ENCODE results near the gene LRPPRC.

DNA sequence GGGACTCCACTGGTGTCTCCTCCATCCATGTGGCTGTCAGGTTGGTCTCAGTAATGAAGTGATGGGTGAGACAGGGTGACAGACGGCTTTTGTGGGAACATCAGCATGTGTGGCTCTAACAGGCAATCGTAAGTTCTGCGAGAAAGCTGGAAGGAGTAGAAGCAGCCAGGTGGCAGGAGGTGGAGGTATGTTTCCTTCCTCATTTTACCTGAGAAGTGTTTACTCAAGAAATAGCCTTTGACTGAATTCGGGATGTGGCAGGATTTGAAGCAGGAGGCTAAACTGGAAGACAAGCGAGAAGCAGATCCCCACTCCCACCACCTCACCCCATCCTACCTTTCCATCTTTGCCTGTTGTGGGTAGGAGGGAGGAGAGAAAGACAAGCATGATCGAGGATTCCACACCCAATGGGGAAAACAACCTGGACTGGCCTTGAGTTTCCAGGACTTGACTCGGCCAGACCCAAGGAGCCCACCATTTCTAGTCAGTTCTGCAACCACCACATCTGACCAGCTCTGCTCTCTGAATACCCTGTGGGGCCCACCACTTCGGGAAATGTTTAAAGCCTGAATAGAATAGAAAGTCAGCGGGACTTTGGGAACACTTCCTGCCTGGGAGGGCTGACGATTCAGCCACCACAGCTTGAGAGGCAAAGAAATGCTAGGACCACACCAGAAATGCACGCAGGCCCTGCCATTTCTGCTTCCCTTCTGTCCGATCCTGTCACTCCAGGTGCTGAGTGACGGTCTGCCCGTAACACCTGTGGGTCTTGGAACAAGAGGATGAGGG, 155.8 kb downstream of the LRPPRC start:
- TF ChIP-seq, protein P1, sequence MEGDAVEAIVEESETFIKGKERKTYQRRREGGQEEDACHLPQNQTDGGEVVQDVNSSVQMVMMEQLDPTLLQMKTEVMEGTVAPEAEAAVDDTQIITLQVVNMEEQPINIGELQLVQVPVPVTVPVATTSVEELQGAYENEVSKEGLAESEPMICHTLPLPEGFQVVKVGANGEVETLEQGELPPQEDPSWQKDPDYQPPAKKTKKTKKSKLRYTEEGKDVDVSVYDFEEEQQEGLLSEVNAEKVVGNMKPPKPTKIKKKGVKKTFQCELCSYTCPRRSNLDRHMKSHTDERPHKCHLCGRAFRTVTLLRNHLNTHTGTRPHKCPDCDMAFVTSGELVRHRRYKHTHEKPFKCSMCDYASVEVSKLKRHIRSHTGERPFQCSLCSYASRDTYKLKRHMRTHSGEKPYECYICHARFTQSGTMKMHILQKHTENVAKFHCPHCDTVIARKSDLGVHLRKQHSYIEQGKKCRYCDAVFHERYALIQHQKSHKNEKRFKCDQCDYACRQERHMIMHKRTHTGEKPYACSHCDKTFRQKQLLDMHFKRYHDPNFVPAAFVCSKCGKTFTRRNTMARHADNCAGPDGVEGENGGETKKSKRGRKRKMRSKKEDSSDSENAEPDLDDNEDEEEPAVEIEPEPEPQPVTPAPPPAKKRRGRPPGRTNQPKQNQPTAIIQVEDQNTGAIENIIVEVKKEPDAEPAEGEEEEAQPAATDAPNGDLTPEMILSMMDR (IDR thresholded peaks at IDR 0.05; ENCODE audit: insufficient read depth, low read length) = no peak
- TF ChIP-seq POLR2AphosphoS5 (IDR thresholded peaks at IDR 0.05; ENCODE audit: low read depth) = no peak
- TF ChIP-seq GABPA (IDR thresholded peaks at IDR 0.05; ENCODE audit: low read depth) = no peak
- TF ChIP-seq, protein P2, sequence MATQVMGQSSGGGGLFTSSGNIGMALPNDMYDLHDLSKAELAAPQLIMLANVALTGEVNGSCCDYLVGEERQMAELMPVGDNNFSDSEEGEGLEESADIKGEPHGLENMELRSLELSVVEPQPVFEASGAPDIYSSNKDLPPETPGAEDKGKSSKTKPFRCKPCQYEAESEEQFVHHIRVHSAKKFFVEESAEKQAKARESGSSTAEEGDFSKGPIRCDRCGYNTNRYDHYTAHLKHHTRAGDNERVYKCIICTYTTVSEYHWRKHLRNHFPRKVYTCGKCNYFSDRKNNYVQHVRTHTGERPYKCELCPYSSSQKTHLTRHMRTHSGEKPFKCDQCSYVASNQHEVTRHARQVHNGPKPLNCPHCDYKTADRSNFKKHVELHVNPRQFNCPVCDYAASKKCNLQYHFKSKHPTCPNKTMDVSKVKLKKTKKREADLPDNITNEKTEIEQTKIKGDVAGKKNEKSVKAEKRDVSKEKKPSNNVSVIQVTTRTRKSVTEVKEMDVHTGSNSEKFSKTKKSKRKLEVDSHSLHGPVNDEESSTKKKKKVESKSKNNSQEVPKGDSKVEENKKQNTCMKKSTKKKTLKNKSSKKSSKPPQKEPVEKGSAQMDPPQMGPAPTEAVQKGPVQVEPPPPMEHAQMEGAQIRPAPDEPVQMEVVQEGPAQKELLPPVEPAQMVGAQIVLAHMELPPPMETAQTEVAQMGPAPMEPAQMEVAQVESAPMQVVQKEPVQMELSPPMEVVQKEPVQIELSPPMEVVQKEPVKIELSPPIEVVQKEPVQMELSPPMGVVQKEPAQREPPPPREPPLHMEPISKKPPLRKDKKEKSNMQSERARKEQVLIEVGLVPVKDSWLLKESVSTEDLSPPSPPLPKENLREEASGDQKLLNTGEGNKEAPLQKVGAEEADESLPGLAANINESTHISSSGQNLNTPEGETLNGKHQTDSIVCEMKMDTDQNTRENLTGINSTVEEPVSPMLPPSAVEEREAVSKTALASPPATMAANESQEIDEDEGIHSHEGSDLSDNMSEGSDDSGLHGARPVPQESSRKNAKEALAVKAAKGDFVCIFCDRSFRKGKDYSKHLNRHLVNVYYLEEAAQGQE (IDR thresholded peaks at IDR 0.05; ENCODE audit: insufficient replicate concordance, low read depth) = no peak
- TF ChIP-seq SPI1 (IDR thresholded peaks at IDR 0.05; ENCODE audit: borderline replicate concordance, low read depth) = no peak
